Endodermal cell (in vitro differentiated cells): ENCODE results near the gene KIF21B. TPM values are rescaled to one million over a fixed set of nuclear protein-coding genes. Genes with fewer than 3 reads are reported as not detected.
"Not testable (repeated sequence)": the region's sequence is repeated elsewhere in the genome, so short reads cannot be mapped to it uniquely, and the experiment has no call there.

Source experiments
- DNase-seq: peaks from one replicate; pipeline ENCODE4 v3.0.0-alpha.2; 2017
- H3K27ac ChIP-seq: 2 replicates; pipeline ENCODE4 v1.5.1; 2013; ENCODE audit warnings: mild to moderate bottlenecking, low read depth, low read length, moderate library complexity
- H3K27me3 ChIP-seq: 2 replicates; pipeline ENCODE4 v1.6.1; 2013; ENCODE audit warnings: mild to moderate bottlenecking, low read length, moderate library complexity; ENCODE audit not compliant: insufficient read depth, control insufficient read depth, poor library complexity, severe bottlenecking
- H3K36me3 ChIP-seq: 2 replicates; pipeline ENCODE4 v1.7.0; 2013; ENCODE audit warnings: mild to moderate bottlenecking, low read length, moderate library complexity; ENCODE audit not compliant: control insufficient read depth, insufficient read depth
- H3K4me1 ChIP-seq: one replicate; pipeline ENCODE4 v1.7.0; 2013; ENCODE audit warnings: low read length; ENCODE audit not compliant: control insufficient read depth, insufficient read depth
- H3K4me3 ChIP-seq: 2 replicates; pipeline ENCODE4 v1.5.1; 2013; ENCODE audit warnings: mild to moderate bottlenecking, low read length, moderate library complexity
- H3K9ac ChIP-seq: 2 replicates; pipeline ENCODE4 v1.6.1; 2013; ENCODE audit warnings: mild to moderate bottlenecking, low read length, moderate library complexity; ENCODE audit not compliant: poor library complexity, severe bottlenecking; ENCODE audit errors: extremely low read depth
- H3K9me3 ChIP-seq: 2 replicates; pipeline ENCODE4 v1.6.1; 2013; ENCODE audit warnings: mild to moderate bottlenecking, low read length, moderate library complexity; ENCODE audit not compliant: control insufficient read depth
- H3K27ac Mint-ChIP-seq: 2 replicates; pipeline ENCODE4 v1.8.0; 2020; ENCODE audit warnings: mixed read lengths
- H3K27me3 Mint-ChIP-seq: 2 replicates; pipeline ENCODE4 v1.8.0; 2021; ENCODE audit warnings: mild to moderate bottlenecking, mixed read lengths; ENCODE audit not compliant: insufficient read depth
- H3K36me3 Mint-ChIP-seq: 2 replicates; pipeline ENCODE4 v1.8.0; 2020; ENCODE audit warnings: low read depth, mixed read lengths
- H3K4me1 Mint-ChIP-seq: 2 replicates; pipeline ENCODE4 v1.8.0; 2020; ENCODE audit warnings: mixed read lengths
- H3K4me3 Mint-ChIP-seq: 2 replicates; pipeline ENCODE4 v1.8.0; 2020; ENCODE audit warnings: mild to moderate bottlenecking, moderate library complexity, mixed read lengths
- H3K9me3 Mint-ChIP-seq: 2 replicates; pipeline ENCODE4 v1.8.0; 2020; ENCODE audit warnings: mild to moderate bottlenecking, mixed read lengths
- CTCF ChIP-seq: fragments of 200-600 bp; sonication (generic); conservative IDR thresholded peaks from 2 replicates; pipeline ENCODE4 v1.5.0; 2021; ENCODE audit warnings: antibody characterized with exemption, mild to moderate bottlenecking
- WGBS, 2 experiments: methylation state at CpG; one replicate each; pipeline versions ENCODE4 v1.1.5 to v1.1.7; 2013; ENCODE audit warnings: missing lambda C conversion rate in 2 of 2, mixed read lengths in 1 of 2; ENCODE audit not compliant: insufficient coverage in 1 of 2, insufficient read length in 1 of 2; 5-methylcytosine and 5-hydroxymethylcytosine counted together
- total RNA-seq, 2 donors: library from RNA; stranded (reverse); fragmentation: NEBNext Ultra II Directional in 1 of 2; extraction: Animal tissue kit (Norgen Biotek cat#: 25700) in 1 of 2; gene quantifications; 2 replicates in 1 of 2; 3 replicates in 1 of 2; pipeline ENCODE4 v1.2.1, GENCODE V29; 2021

The KIF21B gene
- total RNA-seq, 2 donors from 2014 or later: 8.8 to 14.7 TPM

DNA sequence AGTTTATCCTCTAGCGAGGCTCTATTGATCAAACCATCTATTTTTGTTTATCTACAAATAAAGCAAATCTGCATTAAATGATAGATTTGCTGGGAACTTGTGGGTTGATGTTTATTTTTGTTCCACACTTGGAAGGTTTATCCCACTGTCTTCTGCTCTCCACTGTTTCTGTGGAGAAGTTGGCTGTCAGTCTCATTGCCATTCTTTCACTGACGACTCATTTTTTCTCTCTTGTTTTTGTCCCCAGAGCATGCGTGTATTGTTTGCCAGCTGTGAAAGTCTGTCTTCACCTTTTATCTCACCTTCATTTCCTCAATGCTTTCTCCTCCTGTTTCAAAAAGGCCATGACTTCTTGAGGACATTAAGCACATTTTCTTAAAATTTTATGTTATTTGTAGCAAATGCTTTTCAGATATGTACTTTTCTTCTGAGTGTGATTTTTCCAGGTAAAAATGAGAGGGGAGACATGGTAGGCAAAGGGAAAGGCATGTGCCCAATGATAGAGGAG, 76.4 kb downstream of the KIF21B start:
- Mint-ChIP-seq H3K27me3 (no peaks in the 10 kb centered on the region), H3K9me3 (peaks cover 29% of the 10 kb centered on the region), H3K36me3 (peaks cover 5% of the 10 kb centered on the region), H3K4me1 (no peaks in the 10 kb centered on the region), H3K27ac (no peak overlapping the region), H3K4me3 (no peak overlapping the region)
- WGBS, 2 experiments: 90 to 93% methylated on average over 2 of the region's 3 CpGs
- Histone ChIP-seq H3K36me3 (no peaks in the 10 kb centered on the region), H3K4me1 (no peaks in the 10 kb centered on the region), H3K4me3 (no peak overlapping the region), H3K27me3 (no peaks in the 10 kb centered on the region), H3K27ac (no peak overlapping the region), H3K9me3 (peaks cover 12% of the 10 kb centered on the region), H3K9ac (no peak overlapping the region)
- no peak for TF ChIP-seq CTCF
- DNase-seq: no peak

GRCh38 chr1:200945111-200945510, 78.4 kb downstream of the KIF21B start:
- 60 to 78% methylated on average over 1 to 2 of the region's 3 CpGs for WGBS, 2 experiments
- Histone ChIP-seq H3K27ac (no peak overlapping the region), H3K4me1 (no peaks in the 10 kb centered on the region), H3K27me3 (no peaks in the 10 kb centered on the region), H3K36me3 (no peaks in the 10 kb centered on the region), H3K9ac (no peak overlapping the region), H3K9me3 (peaks cover 12% of the 10 kb centered on the region), H3K4me3 (no peak overlapping the region)
- H3K36me3 Mint-ChIP-seq: peaks cover 5% of the 10 kb centered on the region
- no peak overlapping the region for H3K27ac Mint-ChIP-seq
- H3K9me3 Mint-ChIP-seq: peaks cover 32% of the 10 kb centered on the region
- TF ChIP-seq CTCF: no peak
- no peak overlapping the region for H3K4me3 Mint-ChIP-seq
- H3K27me3 Mint-ChIP-seq: no peaks in the 10 kb centered on the region
- DNase-seq: peak; percentile 26
- H3K4me1 Mint-ChIP-seq: no peaks in the 10 kb centered on the region

GRCh38 chr1:200938955-200939354, 84.6 kb downstream of the KIF21B start:
- no peak overlapping the region for H3K4me3 Mint-ChIP-seq
- no peak overlapping the region for H3K27ac Mint-ChIP-seq
- WGBS, 2 experiments: 78 to 100% methylated on average over 1 to 4 of the region's 4 CpGs
- no peaks in the 10 kb centered on the region for H3K36me3 ChIP-seq
- H3K27me3 ChIP-seq: no peaks in the 10 kb centered on the region
- H3K4me1 ChIP-seq: no peaks in the 10 kb centered on the region
- H3K9me3 ChIP-seq: no peaks in the 10 kb centered on the region
- H3K27me3 Mint-ChIP-seq: no peaks in the 10 kb centered on the region
- H3K27ac ChIP-seq: no peak overlapping the region
- no peaks in the 10 kb centered on the region for H3K36me3 Mint-ChIP-seq
- no peak overlapping the region for H3K9ac ChIP-seq
- TF ChIP-seq CTCF: no peak
- H3K4me3 ChIP-seq: no peak overlapping the region
- H3K4me1 Mint-ChIP-seq: no peaks in the 10 kb centered on the region
- H3K9me3 Mint-ChIP-seq: peaks cover 4% of the 10 kb centered on the region
- DNase-seq: peak; percentile 12

DNA sequence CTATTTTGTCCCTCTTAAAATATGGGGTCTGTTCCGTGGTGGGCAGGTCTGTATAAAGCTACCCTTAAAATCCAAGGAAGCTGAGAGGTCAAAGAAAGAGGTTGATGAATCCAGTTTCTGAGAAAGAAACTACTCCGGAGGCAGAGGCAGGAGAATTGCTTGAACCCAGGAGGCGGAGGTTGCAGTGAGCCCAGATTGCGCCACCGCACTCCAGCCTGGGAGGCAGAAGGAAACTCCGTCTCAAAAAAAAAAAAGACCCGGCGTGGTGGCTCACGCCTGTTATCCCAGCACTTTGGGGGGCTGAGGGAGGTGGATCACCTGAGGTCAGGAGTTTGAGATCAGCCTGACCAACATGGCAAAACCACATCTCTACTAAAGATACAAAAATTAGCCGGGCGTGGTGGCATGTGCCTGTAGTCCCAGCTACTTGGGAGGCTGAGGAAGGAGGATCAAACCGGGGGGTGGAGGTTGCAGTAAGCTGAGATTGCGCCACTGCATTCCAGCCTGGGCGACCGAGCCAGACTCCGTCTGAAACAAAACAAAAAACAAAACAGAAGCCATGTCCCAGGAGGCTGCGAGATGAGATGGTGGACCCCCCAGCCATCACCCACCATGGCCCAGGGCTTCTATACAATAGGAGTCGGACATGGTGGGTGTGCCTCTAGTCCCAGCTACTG, 88.1 kb downstream of the KIF21B start:
- not testable (repeated sequence) for H3K27ac ChIP-seq, H3K4me3 Mint-ChIP-seq, H3K4me1 Mint-ChIP-seq, H3K9me3 ChIP-seq, H3K27me3 Mint-ChIP-seq, H3K9ac ChIP-seq, H3K4me3 ChIP-seq, H3K36me3 ChIP-seq, H3K4me1 ChIP-seq, H3K9me3 Mint-ChIP-seq, H3K27ac Mint-ChIP-seq, H3K36me3 Mint-ChIP-seq, H3K27me3 ChIP-seq
- WGBS, 2 experiments: 89 to 95% methylated on average over 8 to 18 of the region's 18 CpGs
- DNase-seq: peak; percentile 11
